Muscle of arm (tissue), 12 donors: ENCODE results near the gene USP7. TPM values are rescaled to one million over a fixed set of nuclear protein-coding genes. Genes with fewer than 3 reads are reported as not detected.
"Not testable (repeated sequence)": the region's sequence is repeated elsewhere in the genome, so short reads cannot be mapped to it uniquely, and the experiment has no call there.

Experiments
- DNase-seq: peaks from one replicate; pipeline ENCODE4 v3.0.0-alpha.2; 2013
- polyA plus RNA-seq, 12 donors: library from polyadenylated mRNA; unstranded; fragments of 120-200 nt; gene quantifications; one replicate each; pipeline ENCODE4 v1.2.1, GENCODE V29; 2013; ENCODE audit not compliant: insufficient read length in 12 of 12

Gene USP7
- polyA plus RNA-seq, 12 donors: 53.8 to 107 (median 76.1) TPM

GRCh38 chr16:8847623-8848022 lies 116.1 kb downstream of the USP7 start:
- no peak for DNase-seq

DNA sequence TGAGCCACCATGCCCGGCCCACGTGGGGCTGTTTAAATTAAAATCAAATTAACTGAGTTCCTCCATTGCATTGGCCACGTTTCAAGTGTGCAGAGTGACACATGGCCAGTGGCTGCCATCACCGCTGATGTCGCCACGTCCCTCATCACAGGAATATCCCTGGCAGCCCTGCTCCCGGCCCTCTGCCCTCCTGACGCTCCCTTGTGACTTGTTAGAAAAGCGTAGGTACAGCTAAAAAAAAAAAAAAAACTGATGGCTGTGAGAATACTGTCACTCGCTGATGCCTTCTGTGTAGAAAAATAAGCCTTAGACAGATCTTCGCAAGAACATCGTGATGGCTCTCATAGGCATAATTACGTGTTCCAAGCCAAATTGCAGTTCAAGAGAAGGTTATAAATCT lies 116.6 kb downstream of the USP7 start:
- no peak for DNase-seq

- no peak for DNase-seq
Observed at GRCh38 chr16:8846401-8846932, 117.2 kb downstream of the USP7 start.

DNA sequence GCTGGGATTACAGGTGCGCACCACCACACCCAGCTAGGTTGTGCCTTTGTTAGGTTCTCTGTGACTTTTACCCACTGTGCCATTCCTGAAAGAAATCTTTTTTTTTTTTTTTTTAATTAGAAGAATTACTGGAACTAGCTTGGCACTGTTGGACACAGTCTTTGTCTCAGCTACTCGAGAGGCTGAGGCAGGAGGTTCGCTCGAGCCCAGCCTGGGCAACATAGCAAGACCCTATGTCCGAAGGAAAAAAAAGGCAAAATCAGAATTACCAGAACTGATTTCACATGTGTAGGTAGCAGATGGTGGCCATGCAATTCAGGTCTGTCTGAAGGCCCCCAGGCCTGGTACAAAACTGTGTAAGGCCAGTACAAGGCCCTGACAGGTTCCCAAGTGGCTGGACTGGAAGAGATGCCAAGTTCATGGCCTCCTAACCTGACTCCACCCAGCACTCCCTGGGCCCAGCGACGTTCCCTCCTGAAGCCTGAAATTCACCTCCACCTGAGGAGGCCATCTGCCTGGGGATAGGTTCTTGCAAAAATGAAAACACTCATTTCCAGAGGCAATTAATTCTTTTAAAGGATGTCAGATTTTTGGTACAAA lies 117.9 kb downstream of the USP7 start:
- no peak for DNase-seq

GRCh38 chr16:8843296-8843695 lies 120.4 kb downstream of the USP7 start:
- not testable (repeated sequence) for DNase-seq

Other genes starting within 250 kb of the USP7 start
- gene TMEM186, start 166.3 kb downstream of the USP7 start, polyA plus RNA-seq: 10 to 100 TPM in 7 of 12 donors, 1 to 10 TPM in 4, not detected in 1; 8.3 to 13.8 (median 10.2) TPM
- 10 to 100 TPM in 11 of 12 donors, not detected in 1; 14.4 to 36.8 (median 20.4) TPM for gene PMM2, start 166.1 kb downstream of the USP7 start, polyA plus RNA-seq
- 100 to 1,000 TPM in 6 of 12 donors, 10 to 100 TPM in 5, not detected in 1; 90.7 to 117 (median 102) TPM for gene CARHSP1, start 94.9 kb downstream of the USP7 start, polyA plus RNA-seq
- gene LITAFD, start 81.6 kb downstream of the USP7 start, polyA plus RNA-seq: under 1 TPM in 1 of 12 donors, not detected in 11; 0.23 TPM
- gene HAPSTR1, start 127.7 kb upstream of the USP7 start, polyA plus RNA-seq: 10 to 100 TPM; 31.1 to 66.1 (median 37.2) TPM